Stomach (tissue), 4 donors: Measurements from ENCODE around the gene USP3.

ENCODE experiments used
- EP300 ChIP-seq: sonication (generic); formaldehyde crosslinking; IDR thresholded peaks from one replicate; pipeline ENCODE4 v1.6.1; 2017; ENCODE audit warnings: antibody characterized with exemption
- POLR2A ChIP-seq, 4 donors: fragments of 450-650 bp; IDR thresholded peaks; one replicate each; pipeline ENCODE4 v1.6.1; 2016; ENCODE audit warnings: antibody characterized with exemption in 4 of 4, control low read depth in 2 of 4, mild to moderate bottlenecking in 1 of 4, moderate library complexity in 1 of 4
- POLR2AphosphoS5 ChIP-seq, 3 donors: sonication (generic); formaldehyde crosslinking; IDR thresholded peaks; one replicate each; pipeline ENCODE4 v1.6.1; 2016; ENCODE audit warnings: antibody characterized with exemption in 3 of 3
- TF ChIP-seq, protein P1 (sequence below), 7 experiments: fragments of 450-650 bp in 4 of 7; fragments of 200-600 bp in 3 of 7; sonication (generic) in 3 of 7; IDR thresholded peaks; one replicate each; pipeline ENCODE4 v1.5.1; 2016 to 2019; ENCODE audit warnings: antibody characterized with exemption in 7 of 7, control low read depth in 2 of 7, mild to moderate bottlenecking in 1 of 7

DNA sequence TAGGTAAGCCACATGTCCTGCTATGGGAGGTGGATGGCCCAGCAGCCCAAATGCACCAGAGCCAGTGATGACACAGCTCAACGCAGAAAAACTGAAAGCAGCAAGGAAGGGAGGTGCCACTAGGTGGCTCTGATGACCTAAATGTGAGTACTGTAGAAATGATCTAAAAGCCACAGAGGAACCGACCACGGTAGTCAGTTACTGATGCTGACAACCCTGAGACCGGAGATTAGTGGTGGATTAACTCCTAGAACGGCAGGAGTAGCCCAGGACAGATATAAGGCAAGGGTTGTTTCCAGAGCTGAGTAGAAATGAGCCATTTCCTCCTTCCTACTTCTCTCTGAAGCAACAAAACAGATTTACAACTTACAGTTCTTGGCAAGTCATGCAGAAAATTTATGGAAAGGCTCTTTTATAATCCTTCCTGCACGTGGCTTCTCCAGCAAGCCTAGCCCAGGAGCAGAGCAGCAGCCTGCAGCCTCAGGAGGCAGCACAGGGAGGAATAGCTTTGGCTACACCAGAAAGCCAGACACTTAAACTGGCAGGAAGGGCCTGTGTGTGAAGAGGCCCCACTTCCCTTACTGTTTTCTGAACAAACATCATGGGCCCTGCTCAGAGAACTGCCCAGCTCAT, 105.9 kb downstream of the USP3 start:
- TF ChIP-seq POLR2AphosphoS5 (IDR thresholded peaks at IDR 0.05) (peak in 1 of 3 donors; percentile 59), POLR2A (IDR thresholded peaks at IDR 0.05) (no peak), EP300 (no peak)
- TF ChIP-seq, protein P1, sequence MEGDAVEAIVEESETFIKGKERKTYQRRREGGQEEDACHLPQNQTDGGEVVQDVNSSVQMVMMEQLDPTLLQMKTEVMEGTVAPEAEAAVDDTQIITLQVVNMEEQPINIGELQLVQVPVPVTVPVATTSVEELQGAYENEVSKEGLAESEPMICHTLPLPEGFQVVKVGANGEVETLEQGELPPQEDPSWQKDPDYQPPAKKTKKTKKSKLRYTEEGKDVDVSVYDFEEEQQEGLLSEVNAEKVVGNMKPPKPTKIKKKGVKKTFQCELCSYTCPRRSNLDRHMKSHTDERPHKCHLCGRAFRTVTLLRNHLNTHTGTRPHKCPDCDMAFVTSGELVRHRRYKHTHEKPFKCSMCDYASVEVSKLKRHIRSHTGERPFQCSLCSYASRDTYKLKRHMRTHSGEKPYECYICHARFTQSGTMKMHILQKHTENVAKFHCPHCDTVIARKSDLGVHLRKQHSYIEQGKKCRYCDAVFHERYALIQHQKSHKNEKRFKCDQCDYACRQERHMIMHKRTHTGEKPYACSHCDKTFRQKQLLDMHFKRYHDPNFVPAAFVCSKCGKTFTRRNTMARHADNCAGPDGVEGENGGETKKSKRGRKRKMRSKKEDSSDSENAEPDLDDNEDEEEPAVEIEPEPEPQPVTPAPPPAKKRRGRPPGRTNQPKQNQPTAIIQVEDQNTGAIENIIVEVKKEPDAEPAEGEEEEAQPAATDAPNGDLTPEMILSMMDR (IDR thresholded peaks at IDR 0.05), result peak in 5 of 7 experiments; percentile 55 to 72 (median 61)
